Neuronal stem cell (in vitro differentiated cells): ENCODE results near the gene GGA1. TPM values are rescaled to one million over a fixed set of nuclear protein-coding genes. Genes with fewer than 3 reads are reported as not detected.

Experiments
- small RNA-seq: library from polyadenylated mRNA; stranded (forward); fragments of <200 nt; extraction: miRNeasy Mini kit (QIAGEN cat#:217004); gene quantifications from one replicate; pipeline ENCODE3, GENCODE V24; 2013; ENCODE audit not compliant: insufficient read depth

GGA1 gene

Small RNAs within 50 kb of the gene (small RNA-seq; reads per million reads assigned to genes)
- gene RF00017, result not detected
- gene RN7SL385P, result not detected
